Measurements from ENCODE around the gene ZNF598. TPM values are rescaled to one million over a fixed set of nuclear protein-coding genes. Genes with fewer than 3 reads are reported as not detected.

ZNF598 gene
- total RNA-seq, 1 donor from 2014 or later = 46.0 TPM

DNA sequence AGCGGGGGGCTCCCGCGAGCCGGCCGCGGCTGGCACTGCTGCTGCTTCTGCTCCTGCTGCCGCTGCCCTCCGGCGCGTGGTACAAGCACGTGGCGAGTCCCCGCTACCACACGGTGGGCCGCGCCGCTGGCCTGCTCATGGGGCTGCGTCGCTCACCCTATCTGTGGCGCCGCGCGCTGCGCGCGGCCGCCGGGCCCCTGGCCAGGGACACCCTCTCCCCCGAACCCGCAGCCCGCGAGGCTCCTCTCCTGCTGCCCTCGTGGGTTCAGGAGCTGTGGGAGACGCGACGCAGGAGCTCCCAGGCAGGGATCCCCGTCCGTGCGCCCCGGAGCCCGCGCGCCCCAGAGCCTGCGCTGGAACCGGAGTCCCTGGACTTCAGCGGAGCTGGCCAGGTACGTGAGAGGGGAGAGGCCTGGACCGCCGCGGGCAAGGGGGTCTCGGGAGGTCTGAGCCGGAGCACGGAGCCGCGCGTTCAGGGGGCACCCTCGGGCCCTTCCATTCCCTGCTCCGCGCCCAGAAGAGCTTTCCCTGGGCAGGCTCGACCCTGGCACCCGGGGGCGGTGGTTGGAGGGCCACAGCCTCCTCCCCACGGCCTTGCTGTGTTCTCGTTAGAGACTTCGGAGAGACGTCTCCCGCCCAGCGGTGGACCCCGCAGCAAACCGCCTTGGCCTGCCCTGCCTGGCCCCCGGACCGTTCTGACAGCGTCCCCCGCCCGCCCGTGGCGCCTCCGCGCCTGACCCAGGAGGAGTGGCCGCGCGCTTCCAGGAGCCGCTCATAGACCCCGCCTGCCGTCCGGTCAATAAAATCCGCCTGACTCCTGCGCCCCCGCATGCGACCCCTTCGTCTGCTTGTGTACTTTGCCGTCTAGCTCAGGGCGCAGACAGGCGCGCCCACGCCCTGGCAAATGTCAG, 10.6 kb upstream of the ZNF598 start:
- Mint-ChIP-seq H3K9me3 (ENCODE audit: unreplicated experiment) (no peaks in the 10 kb centered on the region), H3K27me3 (ENCODE audit: low read depth, unreplicated experiment) (peaks cover 20% of the 10 kb centered on the region), H3K27ac (ENCODE audit: unreplicated experiment) (no peak overlapping the region), H3K36me3 (ENCODE audit: low read depth, unreplicated experiment) (no peaks in the 10 kb centered on the region), H3K4me3 (ENCODE audit: unreplicated experiment) (no peak overlapping the region), H3K4me1 (ENCODE audit: low read depth, unreplicated experiment) (peaks cover 1% of the 10 kb centered on the region)
- Histone ChIP-seq H2AFZ (ENCODE audit: low read depth, low read length) (peak overlapping the region; percentile 63), H3K27me3 (ENCODE audit: insufficient read depth, low read length) (no peaks in the 10 kb centered on the region), H3K9ac (ENCODE audit: low read length) (no peak overlapping the region), H3K36me3 (ENCODE audit: insufficient read depth, low read length) (no peaks in the 10 kb centered on the region), H4K20me1 (ENCODE audit: insufficient read depth, low read length) (no peaks in the 10 kb centered on the region), H3K79me2 (ENCODE audit: insufficient read depth, low read length) (no peaks in the 10 kb centered on the region), H3K9me3 (ENCODE audit: insufficient read depth, low read depth, low read length) (no peaks in the 10 kb centered on the region), H3K27ac (ENCODE audit: low read depth, low read length) (no peak overlapping the region), H3K4me1 (ENCODE audit: insufficient read depth, low read length) (peaks cover 15% of the 10 kb centered on the region), H3K4me3 (ENCODE audit: insufficient read depth, low read depth, low read length) (peak overlapping the region; percentile 23), H3K4me2 (ENCODE audit: low read length) (peak overlapping the region; percentile 74)
- DNase-seq (ENCODE audit: low read depth) (no peak), FAIRE-seq (no peak)
- peak; percentile 62 for TF ChIP-seq EZH2 (IDR thresholded peaks at IDR 0.05; ENCODE audit: insufficient read depth, low read length)
- TF ChIP-seq, protein P1, sequence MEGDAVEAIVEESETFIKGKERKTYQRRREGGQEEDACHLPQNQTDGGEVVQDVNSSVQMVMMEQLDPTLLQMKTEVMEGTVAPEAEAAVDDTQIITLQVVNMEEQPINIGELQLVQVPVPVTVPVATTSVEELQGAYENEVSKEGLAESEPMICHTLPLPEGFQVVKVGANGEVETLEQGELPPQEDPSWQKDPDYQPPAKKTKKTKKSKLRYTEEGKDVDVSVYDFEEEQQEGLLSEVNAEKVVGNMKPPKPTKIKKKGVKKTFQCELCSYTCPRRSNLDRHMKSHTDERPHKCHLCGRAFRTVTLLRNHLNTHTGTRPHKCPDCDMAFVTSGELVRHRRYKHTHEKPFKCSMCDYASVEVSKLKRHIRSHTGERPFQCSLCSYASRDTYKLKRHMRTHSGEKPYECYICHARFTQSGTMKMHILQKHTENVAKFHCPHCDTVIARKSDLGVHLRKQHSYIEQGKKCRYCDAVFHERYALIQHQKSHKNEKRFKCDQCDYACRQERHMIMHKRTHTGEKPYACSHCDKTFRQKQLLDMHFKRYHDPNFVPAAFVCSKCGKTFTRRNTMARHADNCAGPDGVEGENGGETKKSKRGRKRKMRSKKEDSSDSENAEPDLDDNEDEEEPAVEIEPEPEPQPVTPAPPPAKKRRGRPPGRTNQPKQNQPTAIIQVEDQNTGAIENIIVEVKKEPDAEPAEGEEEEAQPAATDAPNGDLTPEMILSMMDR (IDR thresholded peaks at IDR 0.05; ENCODE audit: insufficient read depth, low read depth, low read length) = no peak

DNA sequence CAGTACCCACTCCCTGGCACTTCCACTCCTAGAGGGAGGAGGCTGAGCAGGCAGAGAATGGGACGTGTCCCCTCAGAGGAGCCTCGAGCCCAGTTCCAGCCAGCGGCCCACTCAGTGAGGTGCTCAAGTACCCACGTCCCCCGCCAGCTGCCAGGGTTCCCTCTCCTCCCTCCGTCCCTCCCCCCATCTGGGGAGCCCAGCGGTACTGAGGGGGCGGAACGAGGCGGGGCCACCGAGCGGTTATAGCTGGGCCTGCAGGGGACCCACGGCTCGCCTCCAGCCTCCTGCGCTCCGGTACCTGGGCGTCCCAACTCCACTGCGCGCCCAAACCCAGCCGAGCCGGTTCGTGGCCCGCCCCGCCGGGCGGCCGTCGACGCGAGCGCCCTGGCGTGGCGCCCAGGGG, 9.9 kb upstream of the ZNF598 start, which contains the start of gene NPW:
NPW (plus strand) TSS at position 268 of the 403 bp plus-strand sequence.
- H3K9me3 Mint-ChIP-seq (ENCODE audit: unreplicated experiment) = no peaks in the 10 kb centered on the region
- Histone ChIP-seq H3K27me3 (ENCODE audit: insufficient read depth, low read length) (no peaks in the 10 kb centered on the region), H3K36me3 (ENCODE audit: insufficient read depth, low read length) (no peaks in the 10 kb centered on the region), H3K4me2 (ENCODE audit: low read length) (peak within 1 kb of the TSS; percentile 74), H3K4me3 (ENCODE audit: insufficient read depth, low read depth, low read length) (peak within 1 kb of the TSS; percentile 23), H4K20me1 (ENCODE audit: insufficient read depth, low read length) (no peaks in the 10 kb centered on the region), H3K79me2 (ENCODE audit: insufficient read depth, low read length) (no peaks in the 10 kb centered on the region), H3K27ac (ENCODE audit: low read depth, low read length) (no peak within 1 kb of the TSS), H2AFZ (ENCODE audit: low read depth, low read length) (peak within 1 kb of the TSS; percentile 63), H3K4me1 (ENCODE audit: insufficient read depth, low read length) (peaks cover 15% of the 10 kb centered on the region), H3K9ac (ENCODE audit: low read length) (no peak within 1 kb of the TSS), H3K9me3 (ENCODE audit: insufficient read depth, low read depth, low read length) (no peaks in the 10 kb centered on the region)
- DNase-seq (ENCODE audit: low read depth) (no peak), FAIRE-seq (no peak)
- H3K27me3 Mint-ChIP-seq (ENCODE audit: low read depth, unreplicated experiment) = peaks cover 20% of the 10 kb centered on the region
- peaks cover 1% of the 10 kb centered on the region for H3K4me1 Mint-ChIP-seq (ENCODE audit: low read depth, unreplicated experiment)
- TF ChIP-seq, protein P1 (IDR thresholded peaks at IDR 0.05; ENCODE audit: insufficient read depth, low read depth, low read length) = no peak
- TF ChIP-seq EZH2 (IDR thresholded peaks at IDR 0.05; ENCODE audit: insufficient read depth, low read length) = no peak
- H3K36me3 Mint-ChIP-seq (ENCODE audit: low read depth, unreplicated experiment) = no peaks in the 10 kb centered on the region
- H3K27ac Mint-ChIP-seq (ENCODE audit: unreplicated experiment) = no peak within 1 kb of the TSS
- H3K4me3 Mint-ChIP-seq (ENCODE audit: unreplicated experiment) = no peak within 1 kb of the TSS

Data from astrocyte (in vitro differentiated cells and primary cell).